Thyroid gland (tissue), 4 donors: ENCODE measurements around the gene NOP9. TPM values are rescaled to one million over a fixed set of nuclear protein-coding genes. Genes with fewer than 3 reads are reported as not detected.

Source experiments
- DNase-seq, 2 donors: peaks; one replicate each; pipeline ENCODE4 v3.0.0-alpha.2; 2019
- H3K27ac ChIP-seq, 3 donors: fragments of 200-600 bp; sonication (generic); 1 replicate in 2 of 3; 2 replicates in 1 of 3; pipeline ENCODE4 v1.5.1; 2016 to 2019; ENCODE audit warnings: mild to moderate bottlenecking in 1 of 3, moderate library complexity in 1 of 3
- H3K27me3 ChIP-seq: fragments of 200-600 bp; sonication (generic); one replicate; pipeline ENCODE4 v1.5.1; 2019
- H3K36me3 ChIP-seq, 2 donors: fragments of 200-600 bp; sonication (generic); one replicate each; pipeline ENCODE4 v1.5.1; 2016 to 2019
- H3K4me1 ChIP-seq, 2 donors: fragments of 200-600 bp; sonication (generic); one replicate each; pipeline ENCODE4 v1.5.1; 2017 to 2019
- H3K4me3 ChIP-seq, 3 donors: fragments of 200-600 bp; sonication (generic); replicated peaks in 1 of 3; 1 replicate in 2 of 3; 2 replicates in 1 of 3; pipeline ENCODE4 v1.5.1; 2016; ENCODE audit warnings: mild to moderate bottlenecking in 1 of 3
- H3K9me3 ChIP-seq: fragments of 200-600 bp; sonication (generic); one replicate; pipeline ENCODE4 v1.5.1; 2017
- CTCF ChIP-seq, 6 experiments: fragments of 200-600 bp in 3 of 6; fragments of 450-650 bp in 3 of 6; sonication (generic) in 3 of 6; IDR thresholded peaks; one replicate each; pipeline ENCODE4 v1.5.1; 2016 to 2019; ENCODE audit warnings: antibody characterized with exemption in 6 of 6, mild to moderate bottlenecking in 2 of 6, inconsistent platforms in 1 of 6, moderate library complexity in 1 of 6
- POLR2A ChIP-seq, 2 donors: fragments of 450-650 bp; IDR thresholded peaks; one replicate each; pipeline ENCODE4 v1.6.1; 2017; ENCODE audit warnings: antibody characterized with exemption in 2 of 2, mild to moderate bottlenecking in 2 of 2, moderate library complexity in 1 of 2
- whole genome bisulfite sequencing, 2 donors: methylation state at CpG; one replicate each; pipeline ENCODE4 v1.1.5; 2017; 5-methylcytosine and 5-hydroxymethylcytosine counted together
- intact Hi-C: fragments of 100-400 bp; cut with DNase I; formaldehyde crosslinking; loops from one replicate; pipeline ENCODE4 v1.15.1; 2023
- small RNA-seq: library from RNA; depleted of rRNA; stranded (forward); fragments of <200 nt; gene quantifications from one replicate; pipeline ENCODE3, GENCODE V24; 2016
- total RNA-seq, 4 donors: library from RNA; depleted of rRNA; stranded (reverse); fragments of >200 nt; gene quantifications; one replicate each; pipeline ENCODE4 v1.2.3, GENCODE V29; 2016

Gene NOP9
- total RNA-seq, 4 donors from 2014 or later, result 16.4 to 22.3 (median 20.7) TPM

GRCh38 chr14:24355009-24355408 lies 55.4 kb downstream of the NOP9 start:
- no peaks in the 10 kb centered on the region for H3K27me3 ChIP-seq
- no peak overlapping the region for H3K4me3 ChIP-seq
- DNase-seq, result no peak
- TF ChIP-seq POLR2A (IDR thresholded peaks at IDR 0.05) (no peak), CTCF (IDR thresholded peaks at IDR 0.05) (no peak)
- H3K9me3 ChIP-seq, result no peaks in the 10 kb centered on the region
- intact Hi-C loops, result no loop called here
- peaks cover 9 to 25% of the 10 kb centered on the region in 2 donors for H3K4me1 ChIP-seq
- WGBS, 2 donors, result 89 to 90% methylated on average over 7 of the region's 7 CpGs
- H3K36me3 ChIP-seq, result no peaks in the 10 kb centered on the region
- H3K27ac ChIP-seq, result no peak overlapping the region

DNA sequence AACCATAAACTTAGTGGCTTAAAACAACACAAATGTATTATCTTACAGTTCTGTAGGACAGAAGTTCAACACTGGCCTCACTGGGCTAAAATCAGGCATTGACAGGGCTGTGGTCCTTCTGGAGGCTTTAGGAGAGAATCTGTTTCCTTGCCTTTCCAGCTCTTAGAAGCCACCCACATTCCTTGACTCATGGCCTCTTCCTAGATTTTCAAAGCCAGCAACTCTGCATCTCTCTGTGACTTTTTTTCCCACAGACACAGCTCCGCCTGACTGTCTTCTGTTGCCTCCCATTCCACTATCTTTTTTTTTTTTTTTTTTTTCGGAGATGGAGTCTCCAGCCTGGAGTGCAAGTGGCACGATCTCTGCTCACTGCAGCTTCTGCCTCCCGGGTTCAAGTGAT lies 56.6 kb downstream of the NOP9 start:
- no peaks in the 10 kb centered on the region for H3K9me3 ChIP-seq
- WGBS, 2 donors, result 95 to 96% methylated on average over 4 of the region's 4 CpGs

More for the DNA sequence above, 56.6 kb downstream of the NOP9 start:
- TF ChIP-seq POLR2A (IDR thresholded peaks at IDR 0.05) (no peak), CTCF (IDR thresholded peaks at IDR 0.05) (no peak)
- no peak for DNase-seq
- H3K27me3 ChIP-seq, result no peaks in the 10 kb centered on the region
- peaks cover 9 to 25% of the 10 kb centered on the region in 2 donors for H3K4me1 ChIP-seq
- no peak overlapping the region for H3K4me3 ChIP-seq
- H3K36me3 ChIP-seq, result no peaks in the 10 kb centered on the region
- H3K27ac ChIP-seq, result no peak overlapping the region
- intact Hi-C loops, result no loop called here

Small RNAs within 50 kb of the gene (small RNA-seq; reads per million reads assigned to genes)
- not detected for gene RF00026

Other genes with a start within 250 kb of the NOP9 start
- gene CARMIL3, start 247.8 kb upstream of the NOP9 start, total RNA-seq, result 1 to 10 TPM in 2 of 4 donors, under 1 TPM in 2; 0.63 to 1.3 (median 0.99) TPM
- gene CPNE6, start 228.3 kb upstream of the NOP9 start, total RNA-seq, result under 1 TPM in 1 of 4 donors, not detected in 3; 0.29 TPM
- 10 to 100 TPM; 29.8 to 47.4 (median 39.3) TPM for gene PCK2, start 205.5 kb upstream of the NOP9 start, total RNA-seq
- 100 to 1,000 TPM in 3 of 4 donors, 10 to 100 TPM in 1; 90.6 to 155 (median 132) TPM for gene DCAF11, start 185.1 kb upstream of the NOP9 start, total RNA-seq
- 10 to 100 TPM in 2 of 4 donors, 1 to 10 TPM in 2; 2.1 to 11.7 (median 8.4) TPM for gene NRL, start 184.9 kb upstream of the NOP9 start, total RNA-seq
- 1 to 10 TPM in 2 of 4 donors, under 1 TPM in 1, not detected in 1; 0.63 to 3.5 (median 2.7) TPM for gene FITM1, start 169.2 kb upstream of the NOP9 start, total RNA-seq
- gene PSME1, start 163.7 kb upstream of the NOP9 start, total RNA-seq, result 100 to 1,000 TPM; 117 to 193 (median 186) TPM
- 10 to 100 TPM in 3 of 4 donors, 1 to 10 TPM in 1; 8.3 to 25.5 (median 16.9) TPM for gene EMC9, start 158.3 kb upstream of the NOP9 start, total RNA-seq
- 10 to 100 TPM; 31.3 to 66.6 (median 47.5) TPM for gene PSME2, start 153.2 kb upstream of the NOP9 start, total RNA-seq
- gene RNF31, start 152.4 kb upstream of the NOP9 start, total RNA-seq, result 100 to 1,000 TPM in 1 of 4 donors, 10 to 100 TPM in 3; 30.6 to 106 (median 67.6) TPM
- gene IRF9, start 138.6 kb upstream of the NOP9 start, total RNA-seq, result 10 to 100 TPM; 55.1 to 92.3 (median 70.0) TPM
- gene REC8, start 127.8 kb upstream of the NOP9 start, total RNA-seq, result 1 to 10 TPM; 4.1 to 7.1 (median 5.4) TPM
- gene IPO4, start 111.0 kb upstream of the NOP9 start, total RNA-seq, result 10 to 100 TPM; 28.1 to 49.0 (median 31.3) TPM
- gene TM9SF1, start 104.4 kb upstream of the NOP9 start, total RNA-seq, result 100 to 1,000 TPM in 3 of 4 donors, 10 to 100 TPM in 1; 92.0 to 114 (median 107) TPM
- not detected for gene TSSK4, start 94.2 kb upstream of the NOP9 start, total RNA-seq
- gene CHMP4A, start 86.4 kb upstream of the NOP9 start, total RNA-seq, result 10 to 100 TPM; 26.5 to 60.2 (median 46.2) TPM
- gene MDP1, start 83.8 kb upstream of the NOP9 start, total RNA-seq, result 10 to 100 TPM; 13.1 to 55.9 (median 25.4) TPM
- gene NEDD8, start 67.5 kb upstream of the NOP9 start, total RNA-seq, result 100 to 1,000 TPM; 149 to 317 (median 172) TPM
- 100 to 1,000 TPM in 2 of 4 donors, 10 to 100 TPM in 2; 68.8 to 237 (median 110) TPM for gene GMPR2, start 66.9 kb upstream of the NOP9 start, total RNA-seq
- 100 to 1,000 TPM in 1 of 4 donors, 10 to 100 TPM in 3; 67.3 to 101 (median 71.6) TPM for gene TINF2, start 57.2 kb upstream of the NOP9 start, total RNA-seq
- gene TGM1, start 36.7 kb upstream of the NOP9 start, total RNA-seq, result 1 to 10 TPM; 1.9 to 2.8 (median 2.0) TPM
- 10 to 100 TPM; 29.8 to 44.8 (median 33.5) TPM for gene RABGGTA, start 28.3 kb upstream of the NOP9 start, total RNA-seq
- gene DHRS1, start 70 bp upstream of the NOP9 start, total RNA-seq, result 10 to 100 TPM; 35.2 to 59.3 (median 38.3) TPM
- gene CIDEB, start 8.1 kb downstream of the NOP9 start, total RNA-seq, result 10 to 100 TPM in 1 of 4 donors, 1 to 10 TPM in 3; 4.6 to 13.0 (median 9.5) TPM
- 10 to 100 TPM in 2 of 4 donors, 1 to 10 TPM in 2; 6.8 to 18.5 (median 10.9) TPM for gene LTB4R2, start 10.3 kb downstream of the NOP9 start, total RNA-seq
- gene LTB4R, start 11.7 kb downstream of the NOP9 start, total RNA-seq, result 1 to 10 TPM; 4.2 to 7.4 (median 4.3) TPM
- gene ADCY4, start 35.2 kb downstream of the NOP9 start, total RNA-seq, result 10 to 100 TPM; 35.2 to 65.4 (median 48.8) TPM
- gene RIPK3, start 40.1 kb downstream of the NOP9 start, total RNA-seq, result 10 to 100 TPM; 12.4 to 21.3 (median 18.4) TPM
- 10 to 100 TPM; 19.4 to 41.3 (median 38.6) TPM for gene NFATC4, start 68.3 kb downstream of the NOP9 start, total RNA-seq
- gene NYNRIN, start 99.2 kb downstream of the NOP9 start, total RNA-seq, result 10 to 100 TPM; 11.7 to 19.9 (median 12.3) TPM
- gene CBLN3, start 129.8 kb downstream of the NOP9 start, total RNA-seq, result 1 to 10 TPM; 1.7 to 3.4 (median 2.3) TPM
- gene KHNYN, start 130.1 kb downstream of the NOP9 start, total RNA-seq, result 10 to 100 TPM; 46.9 to 75.0 (median 48.3) TPM
- 10 to 100 TPM; 35.1 to 75.6 (median 49.2) TPM for gene SDR39U1, start 142.9 kb downstream of the NOP9 start, total RNA-seq
- not detected for gene CMA1, start 208.4 kb downstream of the NOP9 start, total RNA-seq